ENCODE measurements around the gene GOLT1A.

- TF ChIP-seq CTCF (conservative IDR thresholded peaks at IDR 0.05; ENCODE audit: low read depth, low read length) = no peak
- no peak for TF ChIP-seq EZH2 (IDR thresholded peaks at IDR 0.05; ENCODE audit: borderline replicate concordance, low read depth, low read length, poor library complexity, severe bottlenecking)
These were observed 19.0 kb downstream of the GOLT1A start for GRCh38 chr1:204194771-204195170.
